Measurements from ENCODE around the gene FRMD4B.

The FRMD4B gene

DNA sequence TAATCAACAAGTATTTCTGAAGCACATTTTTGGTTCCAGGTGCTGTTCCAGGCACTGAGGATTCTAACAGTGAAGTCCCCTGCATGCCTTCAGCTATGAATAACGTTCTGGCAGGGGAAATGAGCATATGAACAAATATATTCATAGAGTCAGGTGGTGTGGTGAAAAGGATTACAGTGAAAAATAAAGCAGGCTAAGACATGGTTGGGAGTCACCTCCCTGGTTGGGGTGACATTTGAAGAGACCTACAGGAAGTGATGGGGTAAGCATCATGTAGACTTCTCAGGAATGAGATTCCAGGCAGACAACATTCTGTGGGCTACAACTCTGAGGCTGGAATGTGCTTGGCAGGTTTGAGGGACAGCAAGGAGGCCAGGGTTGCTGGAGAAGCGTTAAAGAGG is 15.0 kb downstream of the FRMD4B start:
- Histone ChIP-seq H3K36me3 (ENCODE audit: control insufficient read depth, insufficient read depth, low read length) (no peaks in the 10 kb centered on the region), H3K27me3 (ENCODE audit: control insufficient read depth, insufficient read depth, low read length) (no peaks in the 10 kb centered on the region), H3K27ac (no peak overlapping the region), H3K4me2 (ENCODE audit: low read length) (no peak overlapping the region), H3K9me3 (ENCODE audit: control insufficient read depth, low read length) (no peaks in the 10 kb centered on the region), H3K4me3 (ENCODE audit: low read depth, low read length) (no peak overlapping the region), H3K79me2 (no peaks in the 10 kb centered on the region), H3K9ac (no peak overlapping the region), H3K4me1 (no peaks in the 10 kb centered on the region), H2AFZ (no peak overlapping the region)
- TF ChIP-seq, protein P1, sequence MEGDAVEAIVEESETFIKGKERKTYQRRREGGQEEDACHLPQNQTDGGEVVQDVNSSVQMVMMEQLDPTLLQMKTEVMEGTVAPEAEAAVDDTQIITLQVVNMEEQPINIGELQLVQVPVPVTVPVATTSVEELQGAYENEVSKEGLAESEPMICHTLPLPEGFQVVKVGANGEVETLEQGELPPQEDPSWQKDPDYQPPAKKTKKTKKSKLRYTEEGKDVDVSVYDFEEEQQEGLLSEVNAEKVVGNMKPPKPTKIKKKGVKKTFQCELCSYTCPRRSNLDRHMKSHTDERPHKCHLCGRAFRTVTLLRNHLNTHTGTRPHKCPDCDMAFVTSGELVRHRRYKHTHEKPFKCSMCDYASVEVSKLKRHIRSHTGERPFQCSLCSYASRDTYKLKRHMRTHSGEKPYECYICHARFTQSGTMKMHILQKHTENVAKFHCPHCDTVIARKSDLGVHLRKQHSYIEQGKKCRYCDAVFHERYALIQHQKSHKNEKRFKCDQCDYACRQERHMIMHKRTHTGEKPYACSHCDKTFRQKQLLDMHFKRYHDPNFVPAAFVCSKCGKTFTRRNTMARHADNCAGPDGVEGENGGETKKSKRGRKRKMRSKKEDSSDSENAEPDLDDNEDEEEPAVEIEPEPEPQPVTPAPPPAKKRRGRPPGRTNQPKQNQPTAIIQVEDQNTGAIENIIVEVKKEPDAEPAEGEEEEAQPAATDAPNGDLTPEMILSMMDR (IDR thresholded peaks at IDR 0.05), result no peak

DNA sequence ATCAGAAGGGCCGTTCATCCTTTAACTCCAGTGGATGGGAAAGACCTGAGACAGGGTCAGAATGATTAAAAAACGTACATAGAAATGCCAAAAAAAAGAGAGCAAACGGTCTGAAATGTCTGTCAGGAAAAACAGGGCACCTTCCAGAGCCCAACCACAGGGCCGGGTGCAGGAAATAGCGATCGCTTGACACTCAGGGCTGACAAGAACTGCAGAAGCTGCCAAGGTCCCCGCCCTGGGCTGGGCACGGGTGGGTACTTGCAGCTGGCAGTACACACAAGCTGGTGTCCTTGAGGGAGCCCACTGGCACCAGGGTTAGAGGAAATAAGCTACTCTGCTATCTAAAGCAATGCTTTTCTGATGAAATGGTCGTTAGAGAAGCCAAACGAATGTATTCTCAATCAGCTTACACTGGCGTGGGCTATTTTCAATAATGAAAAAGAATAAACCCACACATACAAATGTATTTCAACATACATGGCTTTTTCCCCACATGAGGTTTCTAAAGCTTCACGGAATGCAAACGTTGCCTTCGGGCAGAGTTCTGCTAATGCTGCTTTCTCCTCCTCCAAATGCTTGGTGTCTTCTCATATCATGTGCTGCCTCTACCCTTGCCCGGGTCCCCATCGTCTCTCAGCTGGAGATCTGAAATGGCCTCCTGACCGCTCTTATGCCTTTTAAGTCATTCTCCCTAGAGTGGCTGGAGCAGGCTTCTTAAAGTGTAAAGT is 15.6 kb downstream of the FRMD4B start:
- H3K79me2 ChIP-seq, result no peaks in the 10 kb centered on the region
- H3K4me2 ChIP-seq (ENCODE audit: low read length), result no peak overlapping the region
- no peaks in the 10 kb centered on the region for H3K36me3 ChIP-seq (ENCODE audit: control insufficient read depth, insufficient read depth, low read length)
- no peak overlapping the region for H3K4me3 ChIP-seq (ENCODE audit: low read depth, low read length)
- no peaks in the 10 kb centered on the region for H3K4me1 ChIP-seq
- no peaks in the 10 kb centered on the region for H3K27me3 ChIP-seq (ENCODE audit: control insufficient read depth, insufficient read depth, low read length)
- no peak overlapping the region for H3K27ac ChIP-seq
- no peaks in the 10 kb centered on the region for H3K9me3 ChIP-seq (ENCODE audit: control insufficient read depth, low read length)
- H2AFZ ChIP-seq, result no peak overlapping the region
- TF ChIP-seq, protein P1 (IDR thresholded peaks at IDR 0.05), result no peak
- H3K9ac ChIP-seq, result no peak overlapping the region

DNA sequence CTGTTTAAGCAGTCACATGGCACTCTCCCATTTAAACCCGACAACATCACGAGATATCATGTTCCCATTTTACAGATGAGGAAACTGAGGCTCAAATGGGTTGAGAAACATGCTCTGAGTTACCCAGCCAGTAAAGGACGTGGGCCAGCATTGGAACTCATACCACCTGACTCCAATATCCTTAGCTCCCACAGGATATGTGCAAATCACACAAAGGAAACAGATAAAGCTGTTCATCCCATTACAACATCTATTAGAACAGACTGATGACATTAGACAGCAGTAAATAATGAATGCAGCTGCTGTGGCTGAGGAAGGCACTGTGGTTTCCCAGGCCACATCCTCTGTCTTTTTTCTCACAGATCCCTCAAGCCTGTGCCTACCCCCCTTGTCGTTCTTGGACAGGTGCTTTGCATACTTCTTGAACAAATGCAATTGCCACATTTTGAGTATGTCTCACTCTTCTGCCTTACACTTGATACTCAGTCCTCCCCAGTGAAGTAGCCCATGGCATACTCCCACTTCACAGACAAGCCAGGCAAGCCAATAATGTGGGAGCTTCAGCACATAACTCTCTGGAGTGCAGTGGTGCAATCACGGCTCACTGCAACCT is 17.7 kb downstream of the FRMD4B start:
- Histone ChIP-seq H2AFZ (no peak overlapping the region), H3K79me2 (no peaks in the 10 kb centered on the region), H3K9me3 (ENCODE audit: control insufficient read depth, low read length) (no peaks in the 10 kb centered on the region), H3K4me1 (no peaks in the 10 kb centered on the region), H3K27ac (no peak overlapping the region), H3K27me3 (ENCODE audit: control insufficient read depth, insufficient read depth, low read length) (no peaks in the 10 kb centered on the region), H3K9ac (no peak overlapping the region), H3K4me3 (ENCODE audit: low read depth, low read length) (no peak overlapping the region), H3K36me3 (ENCODE audit: control insufficient read depth, insufficient read depth, low read length) (no peaks in the 10 kb centered on the region), H3K4me2 (ENCODE audit: low read length) (no peak overlapping the region)
- TF ChIP-seq, protein P1 (IDR thresholded peaks at IDR 0.05), result no peak

DNA sequence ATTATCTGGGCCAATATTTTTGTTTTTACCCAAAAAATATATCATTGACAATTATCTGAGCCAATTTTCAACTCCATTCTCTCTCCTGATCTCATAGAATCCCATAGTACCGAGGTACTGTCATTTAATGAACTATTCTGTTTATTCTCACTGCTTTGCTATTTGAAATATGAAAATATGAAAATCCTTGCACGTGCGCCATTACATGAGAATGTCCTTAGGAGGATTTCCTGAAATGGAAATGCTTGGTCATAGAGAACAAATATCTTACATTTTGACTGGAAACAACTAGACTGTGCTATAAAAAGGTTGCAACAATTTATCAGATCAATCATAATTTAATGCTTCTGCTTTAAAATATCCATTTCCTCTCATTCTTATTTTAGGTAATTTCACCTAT is 18.3 kb downstream of the FRMD4B start:
- Histone ChIP-seq H2AFZ (no peak overlapping the region), H3K36me3 (ENCODE audit: control insufficient read depth, insufficient read depth, low read length) (no peaks in the 10 kb centered on the region), H3K27ac (no peak overlapping the region), H3K9ac (no peak overlapping the region), H3K4me1 (no peaks in the 10 kb centered on the region), H3K79me2 (no peaks in the 10 kb centered on the region), H3K4me2 (ENCODE audit: low read length) (no peak overlapping the region), H3K4me3 (ENCODE audit: low read depth, low read length) (no peak overlapping the region), H3K9me3 (ENCODE audit: control insufficient read depth, low read length) (no peaks in the 10 kb centered on the region), H3K27me3 (ENCODE audit: control insufficient read depth, insufficient read depth, low read length) (no peaks in the 10 kb centered on the region)
- TF ChIP-seq, protein P1 (IDR thresholded peaks at IDR 0.05), result no peak

DNA sequence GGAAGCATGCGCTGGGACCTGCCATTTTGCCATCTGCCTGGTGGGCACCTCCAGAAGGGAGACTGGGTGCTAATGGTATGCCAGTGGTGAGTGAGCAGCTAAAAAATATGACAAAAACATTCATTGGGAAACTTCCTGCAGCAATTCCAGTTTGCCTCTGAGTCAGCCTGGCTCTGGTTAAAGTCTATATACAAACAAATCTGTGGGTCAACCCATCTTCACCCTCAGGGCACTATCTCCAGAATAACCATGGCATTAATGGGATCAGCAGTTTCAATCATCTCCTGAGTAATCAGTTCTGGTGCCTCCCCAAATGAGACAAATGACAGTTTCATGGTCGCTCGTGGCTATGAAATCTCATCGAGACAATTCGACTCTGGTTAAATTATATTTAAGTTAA is 21.5 kb downstream of the FRMD4B start:
- no peak overlapping the region for H3K27ac ChIP-seq
- H3K9me3 ChIP-seq (ENCODE audit: control insufficient read depth, low read length), result no peaks in the 10 kb centered on the region
- H3K79me2 ChIP-seq, result no peaks in the 10 kb centered on the region
- TF ChIP-seq, protein P1 (IDR thresholded peaks at IDR 0.05), result no peak
- no peak overlapping the region for H3K9ac ChIP-seq
- H3K4me3 ChIP-seq (ENCODE audit: low read depth, low read length), result no peak overlapping the region
- no peaks in the 10 kb centered on the region for H3K4me1 ChIP-seq
- no peak overlapping the region for H2AFZ ChIP-seq
- H3K27me3 ChIP-seq (ENCODE audit: control insufficient read depth, insufficient read depth, low read length), result no peaks in the 10 kb centered on the region
- H3K4me2 ChIP-seq (ENCODE audit: low read length), result no peak overlapping the region
- no peaks in the 10 kb centered on the region for H3K36me3 ChIP-seq (ENCODE audit: control insufficient read depth, insufficient read depth, low read length)
